Neutrophil (primary cell): Measurements from ENCODE around the gene SUPT3H.

Source experiments
- H3K27ac ChIP-seq: fragments of 200-600 bp; sonication (generic); 2 replicates; pipeline ENCODE4 v1.5.1; 2016; ENCODE audit warnings: mild to moderate bottlenecking, moderate library complexity
- H3K27me3 ChIP-seq: fragments of 200-600 bp; sonication (generic); 2 replicates; pipeline ENCODE4 v1.6.0; 2016; ENCODE audit warnings: mild to moderate bottlenecking
- H3K36me3 ChIP-seq: fragments of 200-600 bp; sonication (generic); 2 replicates; pipeline ENCODE4 v1.5.1; 2017
- H3K4me1 ChIP-seq, 2 experiments: fragments of 200-600 bp in 1 of 2; sonication (generic) in 1 of 2; 1 replicate in 1 of 2; 2 replicates in 1 of 2; pipeline versions ENCODE4 v1.5.1 to v1.6.1; 2013 to 2016; ENCODE audit warnings: low read depth in 1 of 2, low read length in 1 of 2, mild to moderate bottlenecking in 1 of 2, moderate library complexity in 1 of 2; ENCODE audit not compliant: control insufficient read depth in 1 of 2, insufficient read depth in 1 of 2
- H3K4me3 ChIP-seq, 2 experiments: fragments of 200-600 bp in 1 of 2; sonication (generic) in 1 of 2; 1 replicate in 1 of 2; 2 replicates in 1 of 2; pipeline ENCODE4 v1.5.1; 2013 to 2016; ENCODE audit warnings: low read depth in 1 of 2, low read length in 1 of 2, mild to moderate bottlenecking in 1 of 2, moderate library complexity in 1 of 2
- H3K9me3 ChIP-seq: fragments of 200-600 bp; sonication (generic); 2 replicates; pipeline ENCODE4 v1.5.1; 2016
- CTCF ChIP-seq: fragments of 200-600 bp; sonication (generic); IDR thresholded peaks from 2 replicates; pipeline ENCODE4 v1.5.1; 2016; ENCODE audit warnings: antibody characterized with exemption

SUPT3H gene

GRCh38 chr6:45417436-45417835 lies 39.7 kb upstream of the SUPT3H start:
- H3K36me3 ChIP-seq: no peaks in the 10 kb centered on the region
- peaks cover 23 to 26% of the 10 kb centered on the region in 2 experiments for H3K4me1 ChIP-seq
- TF ChIP-seq CTCF: no peak
- no peaks in the 10 kb centered on the region for H3K9me3 ChIP-seq
- H3K27me3 ChIP-seq: peaks cover 23% of the 10 kb centered on the region
- no peak overlapping the region for H3K4me3 ChIP-seq
- no peak overlapping the region for H3K27ac ChIP-seq

GRCh38 chr6:45416700-45417099 lies 39.0 kb upstream of the SUPT3H start:
- Histone ChIP-seq H3K27me3 (peaks cover 23% of the 10 kb centered on the region), H3K27ac (no peak overlapping the region), H3K4me1 (peaks cover 23 to 26% of the 10 kb centered on the region in 2 experiments), H3K4me3 (no peak overlapping the region), H3K9me3 (no peaks in the 10 kb centered on the region), H3K36me3 (no peaks in the 10 kb centered on the region)
- TF ChIP-seq CTCF: no peak

GRCh38 chr6:45415788-45416518 lies 38.2 kb upstream of the SUPT3H start:
- Histone ChIP-seq H3K27me3 (peaks cover 21% of the 10 kb centered on the region), H3K4me1 (peaks cover 17 to 21% of the 10 kb centered on the region in 2 experiments), H3K36me3 (no peaks in the 10 kb centered on the region), H3K27ac (no peak overlapping the region), H3K9me3 (no peaks in the 10 kb centered on the region), H3K4me3 (no peak overlapping the region)
- TF ChIP-seq CTCF: no peak

- no peaks in the 10 kb centered on the region for H3K36me3 ChIP-seq
- H3K27me3 ChIP-seq: peaks cover 15% of the 10 kb centered on the region
- no peak overlapping the region for H3K4me3 ChIP-seq
- H3K4me1 ChIP-seq: peaks cover 11 to 15% of the 10 kb centered on the region in 2 experiments
- no peak overlapping the region for H3K27ac ChIP-seq
- TF ChIP-seq CTCF: no peak
- no peaks in the 10 kb centered on the region for H3K9me3 ChIP-seq
Observed at GRCh38 chr6:45415315-45415714, 37.6 kb upstream of the SUPT3H start.

- H3K27me3 ChIP-seq: no peaks in the 10 kb centered on the region
- H3K9me3 ChIP-seq: no peaks in the 10 kb centered on the region
- H3K4me3 ChIP-seq: no peak overlapping the region
- H3K27ac ChIP-seq: no peak overlapping the region
- H3K36me3 ChIP-seq: no peaks in the 10 kb centered on the region
- H3K4me1 ChIP-seq: peaks cover 0 to 4% of the 10 kb centered on the region in 2 experiments
- no peak for TF ChIP-seq CTCF
Observed at GRCh38 chr6:45411959-45412358, 34.2 kb upstream of the SUPT3H start.
